Testis (tissue), 3 donors: Measurements from ENCODE around the gene FYCO1. TPM values are rescaled to one million over a fixed set of nuclear protein-coding genes. Genes with fewer than 3 reads are reported as not detected.

Source experiments
- DNase-seq: peaks from one replicate; pipeline ENCODE4 v3.0.0-alpha.2; 2019
- H3K27ac ChIP-seq, 2 donors: fragments of 200-600 bp; sonication (generic); one replicate each; pipeline ENCODE4 v1.5.1; 2019
- H3K27me3 ChIP-seq: fragments of 200-600 bp; sonication (generic); one replicate; pipeline ENCODE4 v1.5.1; 2019
- H3K36me3 ChIP-seq: fragments of 200-600 bp; sonication (generic); one replicate; pipeline ENCODE4 v1.5.1; 2017; ENCODE audit warnings: low read depth; ENCODE audit errors: missing control alignments
- H3K4me1 ChIP-seq: fragments of 200-600 bp; sonication (generic); one replicate; pipeline ENCODE4 v1.5.1; 2019
- H3K4me3 ChIP-seq, 2 donors: fragments of 200-600 bp; sonication (generic); one replicate each; pipeline ENCODE4 v1.5.1; 2017 to 2019
- H3K9me3 ChIP-seq: fragments of 200-600 bp; sonication (generic); one replicate; pipeline ENCODE4 v1.5.1; 2017
- POLR2A ChIP-seq: fragments of 450-650 bp; IDR thresholded peaks from one replicate; pipeline ENCODE4 v1.6.1; 2017; ENCODE audit warnings: antibody characterized with exemption, mild to moderate bottlenecking, moderate library complexity
- WGBS, 2 donors: methylation state at CpG; one replicate each; pipeline ENCODE4 v1.1.5; 2018; 5-methylcytosine and 5-hydroxymethylcytosine counted together
- intact Hi-C: fragments of 100-400 bp; cut with DNase I; formaldehyde crosslinking; loops from one replicate; pipeline ENCODE4 v1.15.1; 2023; ENCODE audit warnings: low total_unique reads
- polyA plus RNA-seq: library from polyadenylated mRNA; stranded (reverse); fragments of 350-450 nt; fragmentation: Illumina TruSeq; extraction: RNeasy Lipid Tissue Mini Kit (QIAGEN cat#74804); gene quantifications from one replicate; pipeline ENCODE4 v1.2.3, GENCODE V29; 2014; ENCODE audit warnings: low read depth, low replicate concordance; ENCODE audit not compliant: insufficient read depth
- total RNA-seq, 2 donors: library from RNA; depleted of rRNA; stranded (reverse); fragments of >200 nt; gene quantifications; one replicate each; pipeline ENCODE4 v1.2.3, GENCODE V29; 2016
- TF ChIP-seq, protein P1 (sequence below), 3 experiments: fragments of 450-650 bp in 2 of 3; fragments of 200-600 bp in 1 of 3; sonication (generic) in 1 of 3; IDR thresholded peaks; one replicate each; pipeline ENCODE4 v1.5.1; 2016 to 2019; ENCODE audit warnings: antibody characterized with exemption in 3 of 3, mild to moderate bottlenecking in 2 of 3, moderate library complexity in 1 of 3

The FYCO1 gene
- total and polyA plus RNA-seq, 3 donors from 2014 or later = 12.8 to 24.2 (median 21.7) TPM

DNA sequence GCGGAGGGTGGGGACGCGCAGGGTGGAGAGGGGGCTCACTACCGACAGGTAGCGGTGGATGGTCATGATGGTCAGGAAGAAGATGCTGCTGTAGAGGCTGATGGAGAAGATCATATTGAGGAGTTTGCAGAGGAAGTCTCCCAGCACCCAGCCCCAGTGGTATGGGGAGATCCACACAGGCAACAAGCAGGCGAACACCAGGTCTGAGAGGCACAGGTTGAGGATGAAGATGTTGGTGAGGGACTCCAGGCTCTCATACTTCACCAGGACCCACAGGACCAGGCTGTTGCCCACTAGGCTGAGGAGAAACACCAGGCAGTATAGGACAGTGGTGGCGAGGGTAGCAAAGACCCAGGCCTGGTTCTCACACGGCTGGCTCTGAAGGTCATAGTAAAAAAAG, 25.9 kb upstream of the FYCO1 start:
- no peak overlapping the region for H3K4me3 ChIP-seq
- H3K9me3 ChIP-seq = no peaks in the 10 kb centered on the region
- H3K27ac ChIP-seq = no peak overlapping the region
- WGBS, 2 donors = 88 to 90% methylated on average over 8 of the region's 8 CpGs
- no peaks in the 10 kb centered on the region for H3K27me3 ChIP-seq
- intact Hi-C loops = no loop called here
- no peaks in the 10 kb centered on the region for H3K36me3 ChIP-seq
- TF ChIP-seq, protein P1, sequence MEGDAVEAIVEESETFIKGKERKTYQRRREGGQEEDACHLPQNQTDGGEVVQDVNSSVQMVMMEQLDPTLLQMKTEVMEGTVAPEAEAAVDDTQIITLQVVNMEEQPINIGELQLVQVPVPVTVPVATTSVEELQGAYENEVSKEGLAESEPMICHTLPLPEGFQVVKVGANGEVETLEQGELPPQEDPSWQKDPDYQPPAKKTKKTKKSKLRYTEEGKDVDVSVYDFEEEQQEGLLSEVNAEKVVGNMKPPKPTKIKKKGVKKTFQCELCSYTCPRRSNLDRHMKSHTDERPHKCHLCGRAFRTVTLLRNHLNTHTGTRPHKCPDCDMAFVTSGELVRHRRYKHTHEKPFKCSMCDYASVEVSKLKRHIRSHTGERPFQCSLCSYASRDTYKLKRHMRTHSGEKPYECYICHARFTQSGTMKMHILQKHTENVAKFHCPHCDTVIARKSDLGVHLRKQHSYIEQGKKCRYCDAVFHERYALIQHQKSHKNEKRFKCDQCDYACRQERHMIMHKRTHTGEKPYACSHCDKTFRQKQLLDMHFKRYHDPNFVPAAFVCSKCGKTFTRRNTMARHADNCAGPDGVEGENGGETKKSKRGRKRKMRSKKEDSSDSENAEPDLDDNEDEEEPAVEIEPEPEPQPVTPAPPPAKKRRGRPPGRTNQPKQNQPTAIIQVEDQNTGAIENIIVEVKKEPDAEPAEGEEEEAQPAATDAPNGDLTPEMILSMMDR (IDR thresholded peaks at IDR 0.05) = no peak
- TF ChIP-seq POLR2A = no peak
- no peaks in the 10 kb centered on the region for H3K4me1 ChIP-seq
- DNase-seq = no peak

DNA sequence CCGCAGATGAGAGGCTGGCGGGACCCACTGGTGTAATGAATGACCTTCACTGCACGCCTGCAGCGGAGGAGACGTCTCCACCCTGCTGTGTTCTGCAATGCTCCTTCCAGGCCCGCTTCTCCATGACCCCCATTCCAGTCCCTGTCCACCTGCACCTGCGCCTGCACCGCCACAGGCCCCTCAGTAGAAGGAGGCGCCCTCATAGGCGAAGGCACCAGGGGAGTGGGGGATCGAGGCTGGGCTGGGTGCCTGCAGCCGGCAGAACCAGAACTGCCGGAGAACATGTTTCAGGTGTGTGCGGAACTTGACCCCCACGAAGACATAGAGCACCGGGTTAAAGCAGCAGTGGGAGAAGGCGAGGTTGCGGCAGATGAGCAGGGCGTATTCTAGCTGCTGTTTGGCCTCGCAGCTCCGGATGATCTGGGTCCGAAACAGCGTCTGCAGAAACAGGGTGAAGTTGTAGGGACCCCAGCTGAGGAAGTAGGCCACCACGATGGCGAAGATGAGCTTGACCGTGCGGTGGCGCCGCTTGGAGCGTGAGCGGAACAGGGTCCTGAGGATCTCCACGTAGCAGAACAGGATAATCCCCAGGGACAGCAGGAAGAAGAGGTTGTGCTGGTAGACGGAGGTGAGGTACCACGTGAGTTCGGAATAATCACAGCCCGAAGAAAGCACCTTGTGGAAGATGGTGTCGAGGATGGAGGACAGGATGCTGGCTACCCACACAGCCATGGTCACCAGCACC, 25.3 kb upstream of the FYCO1 start:
- no peaks in the 10 kb centered on the region for H3K4me1 ChIP-seq
- H3K36me3 ChIP-seq = no peaks in the 10 kb centered on the region
- TF ChIP-seq, protein P1 (IDR thresholded peaks at IDR 0.05) = no peak
- 68 to 86% methylated on average over 31 to 37 of the region's 37 CpGs for WGBS, 2 donors
- no peak for DNase-seq
- H3K9me3 ChIP-seq = no peaks in the 10 kb centered on the region
- H3K27me3 ChIP-seq = no peaks in the 10 kb centered on the region
- H3K27ac ChIP-seq = no peak overlapping the region
- H3K4me3 ChIP-seq = no peak overlapping the region
- intact Hi-C loops = no loop called here

GRCh38 chr3:46019707-46020106, 24.1 kb upstream of the FYCO1 start:
- Histone ChIP-seq H3K4me3 (no peak overlapping the region), H3K36me3 (no peaks in the 10 kb centered on the region), H3K4me1 (no peaks in the 10 kb centered on the region), H3K27me3 (no peaks in the 10 kb centered on the region), H3K9me3 (no peaks in the 10 kb centered on the region), H3K27ac (no peak overlapping the region)
- intact Hi-C loops = no loop called here
- no peak for TF ChIP-seq POLR2A
- TF ChIP-seq, protein P1 (IDR thresholded peaks at IDR 0.05) = no peak
- WGBS, 2 donors = 87 to 100% methylated on average over 1 of the region's 1 CpG
- DNase-seq = no peak

DNA sequence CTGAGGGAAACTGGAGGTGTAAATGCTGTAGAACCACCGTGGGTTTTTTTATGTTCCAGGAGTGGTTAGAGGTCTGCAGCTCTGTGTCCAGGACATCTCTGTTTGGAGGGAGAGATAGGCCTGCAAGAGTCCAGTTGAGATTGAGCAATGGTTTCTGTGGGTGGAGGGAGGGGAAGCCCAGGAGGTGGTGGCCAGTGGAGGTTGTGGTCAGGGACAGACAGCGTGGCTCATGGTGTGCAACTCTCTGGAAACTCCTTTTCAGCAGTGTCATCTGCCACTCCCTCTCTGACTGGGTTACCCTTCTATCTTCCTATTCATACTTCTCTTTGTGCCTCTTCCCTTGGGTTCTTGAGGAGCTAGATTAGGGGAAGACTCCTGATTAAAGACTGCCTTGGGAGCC, 22.1 kb upstream of the FYCO1 start:
- H3K36me3 ChIP-seq = no peaks in the 10 kb centered on the region
- 65 to 95% methylated on average over 2 of the region's 2 CpGs for WGBS, 2 donors
- H3K27me3 ChIP-seq = no peaks in the 10 kb centered on the region
- no peak for DNase-seq
- intact Hi-C loops = no loop called here
- H3K4me1 ChIP-seq = no peaks in the 10 kb centered on the region
- no peaks in the 10 kb centered on the region for H3K9me3 ChIP-seq
- H3K4me3 ChIP-seq = no peak overlapping the region
- H3K27ac ChIP-seq = no peak overlapping the region
- no peak for TF ChIP-seq POLR2A
- TF ChIP-seq, protein P1 (IDR thresholded peaks at IDR 0.05) = no peak
